IPS-18a (cell line): ENCODE data around the gene USP54.
"Not testable (repeated sequence)": the region's sequence is repeated elsewhere in the genome, so short reads cannot be mapped to it uniquely, and the experiment has no call there.

Experiments used
- H3K27ac ChIP-seq: one replicate; pipeline ENCODE4 v1.5.1; 2013; ENCODE audit warnings: low read length
- H3K27me3 ChIP-seq: one replicate; pipeline ENCODE4 v1.6.1; 2013; ENCODE audit warnings: mild to moderate bottlenecking, low read length; ENCODE audit not compliant: control insufficient read depth, insufficient read depth
- H3K36me3 ChIP-seq: one replicate; pipeline ENCODE4 v1.6.1; 2013; ENCODE audit warnings: low read depth, low read length; ENCODE audit not compliant: control insufficient read depth
- H3K4me1 ChIP-seq: one replicate; pipeline ENCODE4 v1.6.1; 2013; ENCODE audit warnings: low read depth, low read length; ENCODE audit not compliant: control insufficient read depth
- H3K4me3 ChIP-seq: one replicate; pipeline ENCODE4 v1.5.1; 2013; ENCODE audit warnings: low read length
- H3K9ac ChIP-seq: one replicate; pipeline ENCODE4 v1.6.1; 2013; ENCODE audit warnings: mild to moderate bottlenecking, low read length, moderate library complexity
- H3K9me3 ChIP-seq: one replicate; pipeline ENCODE4 v1.6.1; 2013; ENCODE audit warnings: low read depth, low read length; ENCODE audit not compliant: control insufficient read depth

Gene USP54

GRCh38 chr10:73586583-73586984, 4.6 kb downstream of the USP54 start:
- no peak overlapping the region for H3K4me3 ChIP-seq

GRCh38 chr10:73585327-73585726, 5.8 kb downstream of the USP54 start:
- peaks cover 12% of the 10 kb centered on the region for H3K4me1 ChIP-seq

More at GRCh38 chr10:73586583-73586984, 4.6 kb downstream of the USP54 start:
- no peak overlapping the region for H3K9ac ChIP-seq
- H3K9me3 ChIP-seq, result no peaks in the 10 kb centered on the region
- H3K27me3 ChIP-seq, result no peaks in the 10 kb centered on the region
- no peaks in the 10 kb centered on the region for H3K36me3 ChIP-seq
- H3K4me1 ChIP-seq, result peaks cover 24% of the 10 kb centered on the region
- no peak overlapping the region for H3K27ac ChIP-seq

GRCh38 chr10:73584737-73585136, 6.4 kb downstream of the USP54 start:
- no peak overlapping the region for H3K27ac ChIP-seq

More at GRCh38 chr10:73585327-73585726, 5.8 kb downstream of the USP54 start:
- Histone ChIP-seq H3K36me3 (no peaks in the 10 kb centered on the region), H3K9me3 (no peaks in the 10 kb centered on the region), H3K4me3 (no peak overlapping the region), H3K27me3 (no peaks in the 10 kb centered on the region), H3K9ac (no peak overlapping the region), H3K27ac (no peak overlapping the region)

GRCh38 chr10:73581918-73582317, 9.2 kb downstream of the USP54 start:
- no peak overlapping the region for H3K9ac ChIP-seq
- no peak overlapping the region for H3K4me3 ChIP-seq
- H3K36me3 ChIP-seq, result no peaks in the 10 kb centered on the region
- H3K27ac ChIP-seq, result no peak overlapping the region
- no peaks in the 10 kb centered on the region for H3K4me1 ChIP-seq
- H3K9me3 ChIP-seq, result no peaks in the 10 kb centered on the region
- no peaks in the 10 kb centered on the region for H3K27me3 ChIP-seq

More at GRCh38 chr10:73584737-73585136, 6.4 kb downstream of the USP54 start:
- Histone ChIP-seq H3K36me3 (no peaks in the 10 kb centered on the region), H3K27me3 (no peaks in the 10 kb centered on the region), H3K4me3 (no peak overlapping the region), H3K9ac (no peak overlapping the region), H3K9me3 (no peaks in the 10 kb centered on the region), H3K4me1 (peaks cover 7% of the 10 kb centered on the region)

GRCh38 chr10:73578927-73579326, 12.2 kb downstream of the USP54 start:
- not testable (repeated sequence) for H3K36me3 ChIP-seq, H3K9me3 ChIP-seq, H3K27ac ChIP-seq, H3K9ac ChIP-seq, H3K4me3 ChIP-seq, H3K27me3 ChIP-seq, H3K4me1 ChIP-seq

DNA sequence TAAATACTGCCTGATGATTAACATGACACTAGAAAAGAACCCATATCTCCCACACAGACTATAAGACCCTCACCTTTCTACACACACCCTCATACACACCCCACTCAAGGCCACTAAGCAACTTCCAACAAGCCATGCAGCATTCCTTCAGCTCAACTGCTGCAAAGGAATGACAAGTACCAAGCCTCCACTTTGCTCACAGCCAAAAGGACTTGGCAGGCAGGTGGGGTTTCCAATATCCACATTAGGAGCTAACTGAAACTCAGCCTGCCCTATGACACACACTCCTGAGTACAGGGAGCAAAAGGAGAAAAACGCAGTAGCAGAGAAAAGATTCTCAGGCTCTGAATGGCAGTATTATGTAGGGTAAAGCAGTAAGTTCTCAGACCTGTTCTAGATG, 13.4 kb downstream of the USP54 start:
- Histone ChIP-seq H3K4me1 (no peaks in the 10 kb centered on the region), H3K4me3 (no peak overlapping the region), H3K27ac (no peak overlapping the region), H3K36me3 (peaks cover 7% of the 10 kb centered on the region), H3K9ac (no peak overlapping the region), H3K9me3 (no peaks in the 10 kb centered on the region), H3K27me3 (no peaks in the 10 kb centered on the region)

- H3K4me3 ChIP-seq, result no peak overlapping the region
- H3K4me1 ChIP-seq, result no peaks in the 10 kb centered on the region
- H3K36me3 ChIP-seq, result peaks cover 11% of the 10 kb centered on the region
- H3K9ac ChIP-seq, result no peak overlapping the region
- H3K27me3 ChIP-seq, result no peaks in the 10 kb centered on the region
- no peak overlapping the region for H3K27ac ChIP-seq
- no peaks in the 10 kb centered on the region for H3K9me3 ChIP-seq
Observed at GRCh38 chr10:73576890-73577591, 14.1 kb downstream of the USP54 start.

DNA sequence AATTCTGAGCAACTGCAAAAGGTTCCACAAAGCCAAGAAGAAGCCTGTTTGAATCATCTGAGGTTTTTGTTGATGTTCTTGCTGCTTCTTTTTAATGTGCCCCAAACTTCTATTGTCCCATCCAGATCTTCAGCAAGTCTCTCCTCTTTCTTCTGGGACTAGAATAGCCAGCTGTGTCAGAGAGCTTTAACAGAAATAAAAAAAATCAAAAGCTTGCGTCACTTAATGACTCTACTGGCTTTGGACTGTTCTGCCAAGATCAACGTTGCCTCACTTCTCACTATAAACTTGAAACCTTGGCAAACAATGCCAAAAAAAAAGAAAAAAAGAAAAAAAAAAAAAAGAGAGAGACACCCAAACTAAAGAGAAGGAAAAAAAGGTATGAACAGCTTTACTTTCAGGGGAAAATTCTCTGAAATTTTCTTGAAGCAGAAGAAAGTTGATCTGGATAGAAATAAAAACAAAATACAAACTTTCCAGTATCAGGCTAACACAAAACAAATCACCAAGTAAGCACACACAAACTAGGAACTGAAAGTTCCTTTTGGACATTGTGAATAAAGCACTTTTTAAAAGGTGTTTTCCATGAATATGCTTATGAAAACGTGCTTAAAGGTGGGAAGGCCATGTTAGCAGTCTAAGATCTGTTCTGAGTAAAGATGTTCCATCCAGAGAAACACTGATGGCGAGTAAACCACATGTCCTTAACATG, 14.8 kb downstream of the USP54 start:
- no peak overlapping the region for H3K4me3 ChIP-seq
- peaks cover 16% of the 10 kb centered on the region for H3K36me3 ChIP-seq
- no peaks in the 10 kb centered on the region for H3K27me3 ChIP-seq
- no peaks in the 10 kb centered on the region for H3K4me1 ChIP-seq
- H3K9ac ChIP-seq, result no peak overlapping the region
- H3K27ac ChIP-seq, result no peak overlapping the region
- no peaks in the 10 kb centered on the region for H3K9me3 ChIP-seq

- H3K4me3 ChIP-seq, H3K4me1 ChIP-seq, H3K27me3 ChIP-seq, H3K9ac ChIP-seq, H3K27ac ChIP-seq, H3K9me3 ChIP-seq: not testable (repeated sequence)
- peaks cover 18% of the 10 kb centered on the region for H3K36me3 ChIP-seq
Observed at GRCh38 chr10:73567025-73567424, 24.1 kb downstream of the USP54 start.

- Histone ChIP-seq H3K36me3 (no peaks in the 10 kb centered on the region), H3K9ac (no peak overlapping the region)
Observed at GRCh38 chr10:73561192-73561591, 29.9 kb downstream of the USP54 start.

GRCh38 chr10:73559590-73559989, 31.6 kb downstream of the USP54 start:
- no peaks in the 10 kb centered on the region for H3K9me3 ChIP-seq
- H3K27me3 ChIP-seq, result no peaks in the 10 kb centered on the region
- no peak overlapping the region for H3K9ac ChIP-seq
- no peaks in the 10 kb centered on the region for H3K36me3 ChIP-seq
- H3K4me1 ChIP-seq, result no peaks in the 10 kb centered on the region
- H3K27ac ChIP-seq, result no peak overlapping the region
- no peak overlapping the region for H3K4me3 ChIP-seq

More at GRCh38 chr10:73561192-73561591, 29.9 kb downstream of the USP54 start:
- no peaks in the 10 kb centered on the region for H3K4me1 ChIP-seq
- H3K27me3 ChIP-seq, result no peaks in the 10 kb centered on the region
- no peaks in the 10 kb centered on the region for H3K9me3 ChIP-seq
- no peak overlapping the region for H3K27ac ChIP-seq
- H3K4me3 ChIP-seq, result no peak overlapping the region

DNA sequence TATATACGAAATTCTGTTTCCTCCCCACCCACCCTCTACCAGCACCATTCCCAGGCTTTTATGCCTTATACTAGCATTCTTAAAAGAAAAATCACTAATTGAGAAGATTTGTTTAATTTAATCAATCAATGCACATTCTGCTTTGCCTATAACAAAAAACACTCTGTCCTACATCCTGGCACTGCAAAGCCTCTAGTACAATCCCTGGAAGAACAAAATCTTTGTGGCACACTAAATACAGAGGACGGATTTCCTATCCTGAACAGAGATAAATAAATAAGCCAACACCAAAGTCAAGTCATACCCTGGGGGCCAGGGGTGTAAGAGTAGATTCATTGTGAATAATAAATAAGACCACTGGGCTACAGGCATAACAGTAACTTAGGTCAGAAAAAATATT, 34.3 kb downstream of the USP54 start:
- H3K36me3 ChIP-seq, result no peaks in the 10 kb centered on the region
- no peak overlapping the region for H3K9ac ChIP-seq
- H3K4me1 ChIP-seq, result no peaks in the 10 kb centered on the region
- H3K4me3 ChIP-seq, result no peak overlapping the region
- H3K27me3 ChIP-seq, result no peaks in the 10 kb centered on the region
- H3K9me3 ChIP-seq, result no peaks in the 10 kb centered on the region
- no peak overlapping the region for H3K27ac ChIP-seq
